Adrenal gland (tissue), 5 donors: Measurements from ENCODE around the gene SLC44A4.

Experiments used
- CTCF ChIP-seq, 6 experiments: fragments of 450-650 bp in 4 of 6; fragments of 200-600 bp in 2 of 6; sonication (generic) in 1 of 6; IDR thresholded peaks; 1 replicate in 5 of 6; 2 replicates in 1 of 6; pipeline versions ENCODE4 v1.5.1 to v1.8.0; 2016 to 2021; ENCODE audit warnings: antibody characterized with exemption in 6 of 6, mild to moderate bottlenecking in 2 of 6, moderate library complexity in 1 of 6
- POLR2A ChIP-seq, 2 donors: fragments of 450-650 bp; IDR thresholded peaks; one replicate each; pipeline ENCODE4 v1.6.1; 2017; ENCODE audit warnings: antibody characterized with exemption in 2 of 2, mild to moderate bottlenecking in 2 of 2, moderate library complexity in 1 of 2
- donor health status: DM: no; HTN: no; CAD: no.

DNA sequence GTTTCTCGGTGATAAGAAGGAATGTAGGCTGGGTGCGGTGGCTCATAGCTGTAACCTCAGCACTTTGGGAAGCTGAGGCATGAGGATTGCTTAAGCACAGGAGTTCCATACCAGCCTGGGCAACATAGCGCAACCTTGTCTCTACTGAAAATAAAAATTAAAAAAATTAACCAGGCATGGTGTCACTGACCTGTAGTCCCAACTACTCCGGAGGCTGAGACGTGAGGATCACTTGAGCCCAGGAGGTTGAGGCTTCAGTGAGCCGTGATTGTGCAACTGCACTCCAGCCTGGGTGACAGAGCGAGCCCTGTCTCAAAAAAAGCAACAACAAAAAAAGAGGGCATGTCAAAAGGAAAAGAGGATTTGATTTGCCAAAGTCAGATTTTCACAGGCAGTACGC lies 20.1 kb downstream of the SLC44A4 start:
- TF ChIP-seq CTCF (IDR thresholded peaks at IDR 0.05) (no peak), POLR2A (IDR thresholded peaks at IDR 0.05) (no peak)
